Transverse colon (tissue), 3 donors: ENCODE data around the gene OLFM3.

Experiments used
- CTCF ChIP-seq, 5 experiments: fragments of 200-600 bp in 3 of 5; fragments of 450-650 bp in 2 of 5; sonication (generic) in 3 of 5; IDR thresholded peaks; 1 replicate in 2 of 5; 2 replicates in 3 of 5; pipeline ENCODE4 v1.5.1; 2016 to 2017; ENCODE audit warnings: antibody characterized with exemption in 5 of 5, inconsistent platforms in 3 of 5, mild to moderate bottlenecking in 2 of 5, moderate library complexity in 1 of 5
- POLR2A ChIP-seq: fragments of 450-650 bp; IDR thresholded peaks from one replicate; pipeline ENCODE4 v1.6.1; 2016; ENCODE audit warnings: antibody characterized with exemption, mild to moderate bottlenecking, moderate library complexity

- TF ChIP-seq CTCF (IDR thresholded peaks at IDR 0.05) (no peak), POLR2A (no peak)
Observed at GRCh38 chr1:101859941-101860340, 136.8 kb downstream of the OLFM3 start.
